Neural cell (in vitro differentiated cells): ENCODE results near the gene NHLRC4.

Experiments
- CTCF ChIP-seq: fragments of 450-650 bp; IDR thresholded peaks from 2 replicates; pipeline ENCODE4 v1.5.1; 2014; ENCODE audit warnings: antibody characterized with exemption, mild to moderate bottlenecking, moderate library complexity; ENCODE audit not compliant: poor library complexity, severe bottlenecking
- EZH2 ChIP-seq: fragments of 200-600, 300-800 bp; shearing (Covaris generic), sonication (generic); IDR thresholded peaks from 2 replicates; pipeline ENCODE4 v1.6.1; 2014; ENCODE audit warnings: antibody characterized with exemption, low read length, borderline replicate concordance, mild to moderate bottlenecking; ENCODE audit not compliant: insufficient read depth, poor library complexity, severe bottlenecking
- POLR2AphosphoS5 ChIP-seq: IDR thresholded peaks from 2 replicates; pipeline ENCODE4 v1.6.1; 2012

DNA sequence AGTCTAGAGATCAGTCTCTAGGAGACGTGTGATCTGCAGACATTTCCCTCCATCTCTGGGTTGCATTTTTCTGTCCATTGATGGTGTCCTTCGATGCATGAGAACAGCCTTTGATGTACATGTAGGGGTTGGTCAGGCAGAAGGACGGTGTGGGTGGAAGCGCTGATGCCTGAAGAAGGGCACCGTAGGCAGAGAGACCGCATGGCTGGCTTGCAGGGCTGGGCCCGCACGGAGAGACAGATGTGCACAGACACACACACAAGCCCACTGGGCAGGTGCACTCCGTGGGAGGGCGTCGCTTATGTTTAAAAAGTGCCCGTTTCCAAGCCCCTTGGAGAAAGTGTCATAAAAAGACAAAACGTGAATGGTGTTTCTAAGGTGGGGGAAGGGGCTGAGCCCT, 48.3 kb downstream of the NHLRC4 start:
- no peak for TF ChIP-seq CTCF
- TF ChIP-seq EZH2 = no peak
- no peak for TF ChIP-seq POLR2AphosphoS5
